HepG2 (cell line): ENCODE results near the gene TRIO.

Source experiments
- ARHGAP35 ChIP-seq: sonication (generic); formaldehyde crosslinking; IDR thresholded peaks from 2 replicates; pipeline ENCODE4 v1.9.0; 2022; ENCODE audit warnings: mild to moderate bottlenecking, inconsistent platforms, moderate library complexity, missing genetic modification reagents, borderline replicate concordance
- CTCF ChIP-seq: sonication (generic); formaldehyde crosslinking; IDR thresholded peaks from 2 replicates; pipeline ENCODE4 v1.5.0; 2020; ENCODE audit warnings: mild to moderate bottlenecking, missing genetic modification reagents, moderate library complexity
- MAZ ChIP-seq, 2 experiments: sonication (generic) in 1 of 2; formaldehyde crosslinking in 1 of 2; IDR thresholded peaks; 2 replicates each; pipeline versions ENCODE4 v1.5.0 to v1.6.1; 2012 to 2020; ENCODE audit warnings: low read depth in 2 of 2, mild to moderate bottlenecking in 2 of 2, borderline replicate concordance in 1 of 2, improper control_type of control experiment in 1 of 2, low read length in 1 of 2, missing genetic modification reagents in 1 of 2, moderate library complexity in 1 of 2
- ZNF318 ChIP-seq: sonication (generic); formaldehyde crosslinking; IDR thresholded peaks from 2 replicates; pipeline ENCODE4 v1.4.0; 2020; ENCODE audit warnings: mild to moderate bottlenecking, missing genetic modification reagents

- TF ChIP-seq ARHGAP35 (no peak), ZNF318 (no peak), CTCF (CRISPR knock-in tag) (no peak), MAZ (IDR thresholded peaks at IDR 0.05; ENCODE audit: borderline replicate concordance, low read depth, low read length) (no peak), MAZ (CRISPR knock-in tag; IDR thresholded peaks at IDR 0.05; ENCODE audit: low read depth) (no peak)
Measured at GRCh38 chr5:14157493-14157782, 14.3 kb downstream of the TRIO start.
